GM12874 (cell line): ENCODE measurements around the gene CARMIL3.

Source experiments
- TF ChIP-seq, protein P1 (sequence below): IDR thresholded peaks from 2 replicates; pipeline ENCODE4 v1.5.1; 2011; ENCODE audit warnings: low read depth, mild to moderate bottlenecking, control low read depth, low read length, moderate library complexity; ENCODE audit not compliant: insufficient read depth

CARMIL3 gene

DNA sequence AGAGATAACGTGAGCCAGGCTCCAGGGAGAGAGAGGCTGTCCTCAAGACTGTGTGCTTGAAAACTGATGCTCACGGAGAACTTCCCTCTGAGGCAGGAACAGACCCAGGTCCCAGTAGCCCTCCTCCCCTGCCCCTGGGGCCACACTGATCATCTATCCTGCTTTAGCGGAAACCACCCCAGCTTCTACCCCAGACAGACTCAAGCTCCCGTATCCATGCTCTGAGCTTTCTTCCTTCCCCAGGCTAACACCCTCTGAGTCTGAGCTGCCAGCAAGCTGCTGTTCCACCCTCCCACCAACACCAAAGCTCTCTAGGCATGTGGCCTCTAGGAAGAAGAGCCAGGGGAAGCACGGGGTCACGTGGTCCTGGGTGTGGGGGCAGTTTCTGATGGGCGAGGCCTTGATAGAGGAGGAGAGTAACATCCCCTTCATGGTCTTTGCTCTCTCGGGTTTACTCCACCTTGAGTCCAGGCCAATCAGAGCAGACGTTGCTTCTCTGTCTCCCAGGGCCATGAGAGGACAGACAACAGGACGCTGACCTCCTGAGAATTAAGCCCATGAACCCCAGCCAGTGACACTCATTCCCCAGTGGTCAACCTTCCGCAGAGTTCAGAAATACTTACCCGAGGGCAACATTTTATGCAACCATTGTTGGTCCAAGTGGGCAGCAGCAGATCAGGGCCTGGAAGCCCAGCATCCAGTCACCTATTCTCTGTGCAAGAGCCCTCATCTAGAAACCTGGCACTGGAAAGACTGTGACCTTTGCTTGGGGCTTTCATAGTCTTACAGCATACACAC is 43.7 kb downstream of the CARMIL3 start:
- TF ChIP-seq, protein P1, sequence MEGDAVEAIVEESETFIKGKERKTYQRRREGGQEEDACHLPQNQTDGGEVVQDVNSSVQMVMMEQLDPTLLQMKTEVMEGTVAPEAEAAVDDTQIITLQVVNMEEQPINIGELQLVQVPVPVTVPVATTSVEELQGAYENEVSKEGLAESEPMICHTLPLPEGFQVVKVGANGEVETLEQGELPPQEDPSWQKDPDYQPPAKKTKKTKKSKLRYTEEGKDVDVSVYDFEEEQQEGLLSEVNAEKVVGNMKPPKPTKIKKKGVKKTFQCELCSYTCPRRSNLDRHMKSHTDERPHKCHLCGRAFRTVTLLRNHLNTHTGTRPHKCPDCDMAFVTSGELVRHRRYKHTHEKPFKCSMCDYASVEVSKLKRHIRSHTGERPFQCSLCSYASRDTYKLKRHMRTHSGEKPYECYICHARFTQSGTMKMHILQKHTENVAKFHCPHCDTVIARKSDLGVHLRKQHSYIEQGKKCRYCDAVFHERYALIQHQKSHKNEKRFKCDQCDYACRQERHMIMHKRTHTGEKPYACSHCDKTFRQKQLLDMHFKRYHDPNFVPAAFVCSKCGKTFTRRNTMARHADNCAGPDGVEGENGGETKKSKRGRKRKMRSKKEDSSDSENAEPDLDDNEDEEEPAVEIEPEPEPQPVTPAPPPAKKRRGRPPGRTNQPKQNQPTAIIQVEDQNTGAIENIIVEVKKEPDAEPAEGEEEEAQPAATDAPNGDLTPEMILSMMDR = no peak

DNA sequence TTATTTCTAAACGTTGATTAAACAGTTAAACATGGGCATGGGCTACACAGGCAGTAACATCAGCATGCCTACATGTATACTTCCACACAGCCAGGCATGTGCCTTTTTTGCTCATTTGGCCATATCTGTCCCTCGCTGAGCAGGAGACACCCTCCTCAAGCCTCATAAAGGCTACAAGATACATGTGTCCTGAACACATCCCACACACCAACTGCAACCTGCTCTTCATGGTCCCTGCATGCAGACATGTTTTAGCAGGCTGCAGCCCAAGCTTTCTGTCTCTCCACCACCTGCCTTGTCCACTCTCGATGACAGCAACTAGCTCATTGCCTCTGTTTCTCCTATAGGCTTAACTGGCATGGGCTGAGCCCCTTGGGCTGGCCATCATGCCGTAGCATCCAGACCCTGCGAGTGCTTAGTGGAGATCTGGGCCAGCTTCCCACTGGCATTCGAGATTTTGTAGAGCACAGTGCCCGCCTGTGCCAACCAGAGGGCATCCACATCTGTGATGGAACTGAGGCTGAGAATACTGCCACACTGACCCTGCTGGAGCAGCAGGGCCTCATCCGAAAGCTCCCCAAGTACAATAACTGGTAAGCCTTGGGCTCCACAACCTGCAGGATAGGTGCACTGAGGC is 44.9 kb downstream of the CARMIL3 start:
- TF ChIP-seq, protein P1 = no peak

DNA sequence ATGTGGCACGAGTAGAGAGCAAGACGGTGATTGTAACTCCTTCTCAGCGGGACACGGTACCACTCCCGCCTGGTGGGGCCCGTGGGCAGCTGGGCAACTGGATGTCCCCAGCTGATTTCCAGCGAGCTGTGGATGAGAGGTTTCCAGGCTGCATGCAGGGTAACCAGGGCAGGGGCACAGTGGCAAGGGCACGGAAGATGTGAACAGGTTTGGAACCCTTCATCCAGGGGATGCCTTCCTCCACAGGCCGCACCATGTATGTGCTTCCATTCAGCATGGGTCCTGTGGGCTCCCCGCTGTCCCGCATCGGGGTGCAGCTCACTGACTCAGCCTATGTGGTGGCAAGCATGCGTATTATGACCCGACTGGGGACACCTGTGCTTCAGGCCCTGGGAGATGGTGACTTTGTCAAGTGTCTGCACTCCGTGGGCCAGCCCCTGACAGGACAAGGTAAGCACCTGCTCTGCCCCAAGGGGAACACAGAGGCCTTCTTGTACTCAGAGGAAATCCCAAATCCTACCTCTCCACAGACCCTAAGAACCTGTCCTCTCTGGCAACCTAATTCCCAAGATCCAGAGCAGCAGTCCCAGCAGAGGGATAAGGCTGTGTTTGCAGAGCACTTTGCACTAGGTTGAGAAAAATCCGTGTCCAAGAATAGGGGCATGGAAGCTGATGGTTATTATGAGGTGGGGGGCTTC is 46.6 kb downstream of the CARMIL3 start:
- TF ChIP-seq, protein P1 = no peak

DNA sequence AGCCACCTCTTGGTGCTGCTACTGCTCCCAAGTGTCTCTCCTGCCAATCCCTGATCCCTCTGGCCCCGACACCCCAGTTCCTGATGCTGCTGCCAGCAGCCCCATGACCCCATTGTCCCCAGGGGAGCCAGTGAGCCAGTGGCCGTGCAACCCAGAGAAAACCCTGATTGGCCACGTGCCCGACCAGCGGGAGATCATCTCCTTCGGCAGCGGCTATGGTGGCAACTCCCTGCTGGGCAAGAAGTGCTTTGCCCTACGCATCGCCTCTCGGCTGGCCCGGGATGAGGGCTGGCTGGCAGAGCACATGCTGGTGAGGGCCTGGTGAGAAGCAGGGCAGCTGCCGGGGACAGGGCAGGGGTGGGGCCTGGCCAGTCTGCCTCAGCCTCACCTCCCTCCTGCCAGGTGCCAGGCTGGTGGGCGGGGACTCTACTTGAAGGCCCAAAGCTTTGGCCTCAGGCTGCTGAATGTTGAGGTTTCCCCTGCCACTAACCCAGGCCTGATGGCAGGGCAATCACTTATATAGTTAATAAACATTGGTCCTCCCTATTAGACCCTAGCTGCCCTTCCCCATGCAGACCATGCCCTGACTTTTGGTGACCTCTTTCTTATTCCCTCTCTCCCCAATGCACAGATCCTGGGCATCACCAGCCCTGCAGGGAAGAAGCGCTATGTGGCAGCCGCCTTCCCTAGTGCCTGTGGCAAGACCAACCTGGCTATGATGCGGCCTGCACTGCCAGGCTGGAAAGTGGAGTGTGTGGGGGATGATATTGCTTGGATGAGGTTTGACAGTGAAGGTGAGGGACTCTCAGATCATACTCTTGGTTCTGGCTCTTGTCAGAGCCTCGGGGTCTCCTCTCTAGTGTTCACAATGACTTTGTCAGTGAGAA is 47.4 kb downstream of the CARMIL3 start:
- TF ChIP-seq, protein P1 = no peak

DNA sequence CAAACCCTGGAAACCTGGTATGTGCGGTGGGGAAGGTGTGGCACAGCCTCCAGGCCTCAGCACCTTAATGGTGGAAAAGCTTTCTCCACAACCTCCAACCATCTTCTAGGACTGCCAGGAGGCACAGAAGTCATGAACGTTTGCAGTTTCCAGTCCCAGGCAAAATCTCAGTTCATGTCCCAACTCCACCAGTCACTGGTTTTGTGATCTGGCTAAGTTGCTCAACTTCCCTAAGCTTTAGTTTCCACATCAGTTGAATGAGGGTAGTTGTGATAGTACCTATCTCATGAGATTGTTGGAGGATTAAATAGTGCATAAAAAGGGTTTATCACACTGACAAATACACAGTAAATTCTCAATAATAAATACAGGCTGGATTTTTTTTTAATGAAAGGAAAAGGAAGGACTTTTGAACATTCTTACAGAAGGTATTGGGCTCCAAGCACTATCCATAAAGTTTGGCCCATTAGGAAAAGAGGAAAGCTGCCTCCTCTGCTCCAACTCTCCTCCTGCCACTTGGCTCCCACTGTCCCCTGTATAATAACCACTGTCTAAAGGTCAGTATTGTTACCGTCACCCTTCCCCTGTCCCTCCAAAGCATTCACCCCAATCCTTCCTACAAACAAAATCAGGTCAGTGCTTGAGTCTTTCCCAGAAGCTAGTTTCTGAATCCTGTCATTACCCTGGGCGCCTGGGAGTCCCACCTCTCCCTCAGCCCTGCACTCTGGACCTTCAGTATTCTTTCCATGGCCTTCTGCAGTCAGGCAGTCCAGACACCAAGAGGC is 48.6 kb downstream of the CARMIL3 start:
- TF ChIP-seq, protein P1 = no peak

DNA sequence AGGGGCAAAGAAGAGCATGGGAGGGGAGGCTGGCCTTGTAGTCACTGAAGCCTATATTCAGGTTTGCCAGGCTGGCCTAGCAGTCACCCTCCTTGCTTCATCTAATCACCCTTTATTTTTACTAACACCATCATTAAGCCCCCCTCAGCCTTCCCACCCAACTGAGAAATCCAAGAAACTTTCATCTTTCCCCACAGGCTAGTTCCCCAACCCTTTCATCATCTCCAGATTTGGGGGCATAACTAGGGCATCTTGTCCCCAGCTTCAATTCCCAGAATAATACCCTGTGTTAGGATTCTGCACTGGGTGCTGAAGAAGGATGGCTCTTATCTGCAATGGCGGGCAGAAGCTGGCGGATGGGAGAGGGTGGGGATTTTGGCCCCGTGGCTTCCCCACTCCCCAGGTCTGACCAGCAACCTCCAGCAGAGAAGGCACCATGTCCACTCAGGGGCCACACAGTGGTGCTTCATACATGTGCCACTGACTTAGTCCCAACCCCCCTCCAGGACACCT is 49.2 kb downstream of the CARMIL3 start:
- TF ChIP-seq, protein P1 = no peak
